Right ventricle myocardium superior (tissue), 1 donor: ENCODE data around the gene RANBP10. TPM values are rescaled to one million over a fixed set of nuclear protein-coding genes. Genes with fewer than 3 reads are reported as not detected.
"Not testable (repeated sequence)": the region's sequence is repeated elsewhere in the genome, so short reads cannot be mapped to it uniquely, and the experiment has no call there.

Experiments used
- ATAC-seq: fragments of 200-7000 bp; cut with Tn5 transposase; one replicate; pipeline ENCODE4 v1.9.1; 2020; ENCODE audit warnings: mild to moderate bottlenecking; ENCODE audit not compliant: poor library complexity
- DNase-seq: peaks from one replicate; pipeline ENCODE4 v3.0.0-alpha.2; 2020
- intact Hi-C: fragments of 100-400 bp; cut with DNase I; formaldehyde crosslinking; loops from one replicate; pipeline ENCODE4 v1.11.2; 2022
- total RNA-seq: library from RNA; stranded (reverse); fragmentation: NEBNext Ultra II Directional; extraction: Animal tissue kit (Norgen Biotek cat#: 25700); gene quantifications from one replicate; pipeline ENCODE4 v1.2.1, GENCODE V29; 2021
- donor health status: DM: no; HTN: yes; CAD: no; lungs with severe emphysema.

RANBP10 gene
- total RNA-seq, 1 donor from 2014 or later, result 10.9 TPM

GRCh38 chr16:67760206-67760955, 46.0 kb downstream of the RANBP10 start:
- ATAC-seq (peak; percentile 77), DNase-seq (no peak)
- intact Hi-C loops, result no loop called here

- ATAC-seq (no peak), DNase-seq (no peak)
- intact Hi-C loops, result no loop called here
Measured at GRCh38 chr16:67758966-67759365, 47.4 kb downstream of the RANBP10 start.

GRCh38 chr16:67758006-67758405, 48.4 kb downstream of the RANBP10 start:
- ATAC-seq (no peak), DNase-seq (no peak)
- intact Hi-C loops, result no loop called here

GRCh38 chr16:67752641-67753040, 53.7 kb downstream of the RANBP10 start:
- no peak for DNase-seq
- ATAC-seq, result no peak
- intact Hi-C loops, result no loop called here

GRCh38 chr16:67751331-67751730, 55.0 kb downstream of the RANBP10 start:
- DNase-seq, intact Hi-C loops, ATAC-seq: not testable (repeated sequence)

GRCh38 chr16:67750466-67750865, 55.9 kb downstream of the RANBP10 start:
- ATAC-seq (no peak), DNase-seq (no peak)
- intact Hi-C loops, result no loop called here

- intact Hi-C loops, result no loop called here
- no peak for DNase-seq
- no peak for ATAC-seq
Measured at GRCh38 chr16:67749436-67750078, 56.8 kb downstream of the RANBP10 start.

GRCh38 chr16:67748834-67749233, 57.5 kb downstream of the RANBP10 start:
- DNase-seq (no peak), ATAC-seq (no peak)
- intact Hi-C loops, result no loop called here

GRCh38 chr16:67746846-67747245, 59.5 kb downstream of the RANBP10 start:
- ATAC-seq, result no peak

GRCh38 chr16:67741118-67741517, 65.2 kb downstream of the RANBP10 start:
- DNase-seq (no peak), ATAC-seq (no peak)
- intact Hi-C loops, result no loop called here

More at GRCh38 chr16:67746846-67747245, 59.5 kb downstream of the RANBP10 start:
- DNase-seq, result no peak
- intact Hi-C loops, result no loop called here

GRCh38 chr16:67740391-67740790, 66.0 kb downstream of the RANBP10 start:
- ATAC-seq, result no peak
- DNase-seq, result no peak
- intact Hi-C loops, result no loop called here

GRCh38 chr16:67736858-67737257, 69.5 kb downstream of the RANBP10 start:
- ATAC-seq (no peak), DNase-seq (no peak)
- intact Hi-C loops, result no loop called here

GRCh38 chr16:67734731-67735201, 71.6 kb downstream of the RANBP10 start:
- no peak for DNase-seq
- intact Hi-C loops, result no loop called here
- no peak for ATAC-seq

GRCh38 chr16:67733734-67734470, 72.5 kb downstream of the RANBP10 start:
- no peak for ATAC-seq
- DNase-seq, result no peak
- intact Hi-C loops, result no loop called here

- ATAC-seq, result no peak
- intact Hi-C loops, result no loop called here
- DNase-seq, result no peak
Measured at GRCh38 chr16:67731753-67732095, 74.6 kb downstream of the RANBP10 start.

- DNase-seq (no peak), ATAC-seq (no peak)
- intact Hi-C loops, result no loop called here
Measured at GRCh38 chr16:67731071-67731752, 75.1 kb downstream of the RANBP10 start.

GRCh38 chr16:67730326-67730725, 76.0 kb downstream of the RANBP10 start:
- DNase-seq (no peak), ATAC-seq (no peak)
- intact Hi-C loops, result no loop called here

- DNase-seq, result no peak
- intact Hi-C loops, result no loop called here
- ATAC-seq, result no peak
Measured at GRCh38 chr16:67729636-67730248, 76.6 kb downstream of the RANBP10 start.
